ENCODE results near the gene GOLGA6L7. TPM values are rescaled to one million over a fixed set of nuclear protein-coding genes. Genes with fewer than 3 reads are reported as not detected.
A peak's percentile ranks its signal among the peaks of the same experiment; 100 is the strongest.
"Not testable (repeated sequence)": the region's sequence is repeated elsewhere in the genome, so short reads cannot be mapped to it uniquely, and the experiment has no call there.

Gene GOLGA6L7
- total and polyA plus RNA-seq, 2 of the 4 experiments (the other 2 are of a cell fraction) = not detected

GRCh38 chr15:28890711-28891495 is 42.5 kb upstream of the GOLGA6L7 start:
- 86% methylated on average over 7 of the region's 15 CpGs; no CpG with 5 or more reads in 1 of the 2 experiments for WGBS, 2 experiments (ENCODE audit: extremely low coverage in 2 of 2, insufficient read length in 1 of 2)
- DNase-seq (no peak), ATAC-seq (ENCODE audit: low read depth) (no peak)
- H2BK20ac ChIP-seq (ENCODE audit: low read depth, low read length) = no peak overlapping the region; the same call in 1 of the 2 replicates
- ChIA-PET CTCF (no interaction called here), POLR2A (ENCODE audit: unreplicated experiment) (no interaction called here)
- H2AK9ac ChIP-seq (replicated peaks; ENCODE audit: low read depth, low read length, poor library complexity) = peak overlapping the region; percentile 16
- in situ Hi-C loops (cut with MboI; ENCODE audit: low sequenced_read_pairs) (no loop called here), intact Hi-C loops (cut with micrococcal nuclease) (no loop called here), dilution Hi-C loops (cut with HindIII; ENCODE audit: low sequenced_read_pairs, unreplicated experiment) (no loop called here)
- peaks cover 19 to 88% of the 10 kb centered on the region in 2 experiments for H3K79me1 ChIP-seq (ENCODE audit: low read depth in 1 of 2, low read length in 2 of 2)
- no peak overlapping the region for H4K8ac ChIP-seq (ENCODE audit: low read depth in 2 of 2, low read length in 2 of 2)
- peak overlapping the region; percentile 45; the same call in 1 of the 2 replicates for H2AK5ac ChIP-seq (ENCODE audit: low read depth, low read length)
- H3K27me3 ChIP-seq (ENCODE audit: control insufficient read depth, insufficient read depth, low read length) = no peaks in the 10 kb centered on the region
- H3K23ac ChIP-seq (ENCODE audit: low read depth, low read length) = no peak overlapping the region
- peaks cover 25% of the 10 kb centered on the region; the same call in 1 of the 2 replicates for H4K20me1 ChIP-seq (ENCODE audit: insufficient read depth, low read length)
- peaks cover 18% of the 10 kb centered on the region for H3K9me1 ChIP-seq (ENCODE audit: insufficient read depth, low read length)
- H4K91ac ChIP-seq (ENCODE audit: insufficient read depth, low read depth, low read length) = 0 out of 2 replicates have a peak overlapping the region, but pooled peaks have one; percentile 12
- no peak overlapping the region for H3K18ac ChIP-seq (ENCODE audit: low read depth, low read length)
- no peak overlapping the region for H2BK5ac ChIP-seq (ENCODE audit: low read depth, low read length, poor library complexity, severe bottlenecking)
- H3K36me3 ChIP-seq (ENCODE audit: control insufficient read depth, insufficient read depth, low read length) = no peaks in the 10 kb centered on the region
- peak overlapping the region; percentile 33 for H3K27ac ChIP-seq (ENCODE audit: insufficient read depth, low read length)
- no peak overlapping the region for H3K4me2 ChIP-seq (ENCODE audit: low read depth, low read length)
- H3K14ac ChIP-seq (replicated peaks; ENCODE audit: low read depth, low read length) = 0 out of 2 replicates have a peak overlapping the region, but pooled peaks have one; percentile 28
- 0 out of 3 replicates have a peak overlapping the region, but pooled peaks have one; percentile 41 for H2BK15ac ChIP-seq (ENCODE audit: low read depth, low read length)
- 0 out of 2 replicates have a peak overlapping the region, but pooled peaks have one; percentile 2 for H4K5ac ChIP-seq (ENCODE audit: low read depth, low read length)
- peaks cover 17% of the 10 kb centered on the region for H3K4me1 ChIP-seq (ENCODE audit: control insufficient read depth, insufficient read depth, low read length)
- no TSS peak for BruUV-seq (replicated peaks)
- no peak overlapping the region for H3K4me3 ChIP-seq (ENCODE audit: insufficient read depth, low read depth, low read length)
- no peaks in the 10 kb centered on the region for H3K9me3 ChIP-seq (ENCODE audit: control insufficient read depth, insufficient read depth, low read length)
- H3K56ac ChIP-seq (ENCODE audit: extremely low read depth, insufficient read depth, low read length) = no peak overlapping the region
- H2BK120ac ChIP-seq (ENCODE audit: low read depth, low read length) = no peak overlapping the region
- H2AFZ ChIP-seq (replicated peaks; ENCODE audit: low read length, poor library complexity) = no peak overlapping the region
- TF ChIP-seq CEBPB (IDR thresholded peaks at IDR 0.05; ENCODE audit: low read depth, low read length) (peak; percentile 36; the same call in 1 of the 2 replicates), RCOR1 (IDR thresholded peaks at IDR 0.05; ENCODE audit: insufficient replicate concordance, low read length) (no peak), MXI1 (IDR thresholded peaks at IDR 0.05; ENCODE audit: borderline replicate concordance, low read depth, low read length) (no peak), MAZ (IDR thresholded peaks at IDR 0.05; ENCODE audit: borderline replicate concordance, low read depth, low read length) (no peak), NFE2L2 (IDR thresholded peaks at IDR 0.05; ENCODE audit: low read depth, low read length) (no peak)
- H3K4ac ChIP-seq (ENCODE audit: low read depth, low read length) = peak overlapping the region; percentile 36; the same call in 1 of the 2 replicates
- no peak overlapping the region for H3K9ac ChIP-seq (ENCODE audit: low read depth, low read length)

GRCh38 chr15:28890291-28890690 is 41.8 kb upstream of the GOLGA6L7 start:
- CTCF ChIA-PET = not testable (repeated sequence)

More at GRCh38 chr15:28890291-28890690, 41.8 kb upstream of the GOLGA6L7 start:
- H3K4me3 ChIP-seq (ENCODE audit: insufficient read depth, low read depth, low read length); H3K27me3 ChIP-seq (ENCODE audit: control insufficient read depth, insufficient read depth, low read length); H2AFZ ChIP-seq (replicated peaks; ENCODE audit: low read length, poor library complexity); POLR2A ChIA-PET (ENCODE audit: unreplicated experiment); in situ Hi-C loops (cut with MboI; ENCODE audit: low sequenced_read_pairs); H3K36me3 ChIP-seq (ENCODE audit: control insufficient read depth, insufficient read depth, low read length); dilution Hi-C loops (cut with HindIII; ENCODE audit: low sequenced_read_pairs, unreplicated experiment); H3K56ac ChIP-seq (ENCODE audit: extremely low read depth, insufficient read depth, low read length); H4K91ac ChIP-seq (ENCODE audit: insufficient read depth, low read depth, low read length); H2BK120ac ChIP-seq (ENCODE audit: low read depth, low read length); H3K9me3 ChIP-seq (ENCODE audit: control insufficient read depth, insufficient read depth, low read length); H3K27ac ChIP-seq (ENCODE audit: insufficient read depth, low read length); ATAC-seq (ENCODE audit: low read depth); H3K18ac ChIP-seq (ENCODE audit: low read depth, low read length); H3K14ac ChIP-seq (replicated peaks; ENCODE audit: low read depth, low read length); H2BK20ac ChIP-seq (ENCODE audit: low read depth, low read length); H2BK5ac ChIP-seq (ENCODE audit: low read depth, low read length, poor library complexity, severe bottlenecking); intact Hi-C loops (cut with micrococcal nuclease); H4K8ac ChIP-seq (ENCODE audit: low read depth in 2 of 2, low read length in 2 of 2); BruUV-seq (replicated peaks); H3K23ac ChIP-seq (ENCODE audit: low read depth, low read length); H3K9ac ChIP-seq (ENCODE audit: low read depth, low read length); H2AK9ac ChIP-seq (replicated peaks; ENCODE audit: low read depth, low read length, poor library complexity); H4K5ac ChIP-seq (ENCODE audit: low read depth, low read length); H2BK15ac ChIP-seq (ENCODE audit: low read depth, low read length); DNase-seq; H3K4me2 ChIP-seq (ENCODE audit: low read depth, low read length): not testable (repeated sequence)
- Histone ChIP-seq H3K4ac (ENCODE audit: low read depth, low read length) (0 out of 2 replicates have a peak overlapping the region, but pooled peaks have one; percentile 33), H4K20me1 (ENCODE audit: insufficient read depth, low read length) (peaks cover 25% of the 10 kb centered on the region; the same call in 1 of the 2 replicates), H3K4me1 (ENCODE audit: control insufficient read depth, insufficient read depth, low read length) (peaks cover 17% of the 10 kb centered on the region), H3K9me1 (ENCODE audit: insufficient read depth, low read length) (peaks cover 18% of the 10 kb centered on the region), H3K79me1 (ENCODE audit: low read depth in 1 of 2, low read length in 2 of 2) (peaks cover 16 to 82% of the 10 kb centered on the region in 2 experiments), H2AK5ac (ENCODE audit: low read depth, low read length) (peak overlapping the region; percentile 73)
- no CpG with 5 or more reads among the region's 4 CpGs for WGBS, 2 experiments (ENCODE audit: extremely low coverage in 2 of 2, insufficient read length in 1 of 2)

Data from IMR-90 (cell line).